Activated naive CD4-positive, alpha-beta T cell treated with anti-CD3 and anti-CD28 coated beads, Interleukin-2, amount 50 U/mL, for 72 hours (primary cell): Measurements from ENCODE around the gene ENPP7. TPM values are rescaled to one million over a fixed set of nuclear protein-coding genes. Genes with fewer than 3 reads are reported as not detected.
A peak's percentile ranks its signal among the peaks of the same experiment; 100 is the strongest.
"Not testable (repeated sequence)": the region's sequence is repeated elsewhere in the genome, so short reads cannot be mapped to it uniquely, and the experiment has no call there.

Experiments
- ATAC-seq, 2 donors: fragments of 150-1000 bp; cut with Tn5 transposase; 2 replicates each; pipeline ENCODE4 v1.10.0; 2021; ENCODE audit warnings: mild to moderate bottlenecking in 2 of 2, moderate library complexity in 2 of 2
- DNase-seq, 2 donors: peaks; one replicate each; pipeline ENCODE4 v3.0.0; 2021 to 2022; ENCODE audit warnings: low spot score in 2 of 2
- H3K27ac Mint-ChIP-seq, 2 donors: one replicate each; pipeline ENCODE4 v1.8.0; 2022; ENCODE audit warnings: mild to moderate bottlenecking in 2 of 2, mixed read lengths in 2 of 2
- H3K36me3 Mint-ChIP-seq, 2 donors: one replicate each; pipeline ENCODE4 v1.8.0; 2022; ENCODE audit warnings: mixed read lengths in 2 of 2
- H3K9me3 Mint-ChIP-seq, 2 donors: one replicate each; pipeline ENCODE4 v1.8.0; 2022; ENCODE audit warnings: mixed read lengths in 2 of 2
- total RNA-seq, 2 donors: library from RNA; stranded (reverse); gene quantifications; one replicate each; pipeline ENCODE4 v1.2.3, GENCODE V29; 2022

Gene ENPP7
- total RNA-seq, 2 donors from 2014 or later = 0.23 TPM; not detected in 1

DNA sequence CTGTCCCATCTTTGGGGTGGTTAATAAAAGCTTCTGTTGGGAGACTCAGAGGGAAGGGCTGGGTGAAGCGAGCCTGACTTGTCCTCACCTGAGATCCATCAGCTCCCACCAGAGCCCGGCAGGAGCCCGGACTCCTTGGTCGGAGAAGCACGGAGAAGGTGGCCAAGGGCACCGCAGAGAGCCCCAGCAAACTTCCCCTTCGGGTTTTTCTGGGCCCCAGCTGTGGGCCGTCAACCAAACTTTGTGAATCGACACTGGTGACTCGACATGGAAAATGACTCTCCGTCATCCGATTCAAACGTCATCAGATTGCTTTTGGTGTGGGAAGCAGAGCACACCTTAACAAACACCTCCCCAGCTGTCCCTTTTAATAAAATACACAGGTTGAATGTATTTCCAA, 21.4 kb downstream of the ENPP7 start:
- H3K36me3 Mint-ChIP-seq = peaks cover 0 to under 1% of the 10 kb centered on the region in 2 donors
- no peak overlapping the region for H3K27ac Mint-ChIP-seq
- DNase-seq (no peak), ATAC-seq (peak in 1 of 2 donors; percentile 34)
- H3K9me3 Mint-ChIP-seq = no peaks in the 10 kb centered on the region

GRCh38 chr17:79754370-79754769, 23.6 kb downstream of the ENPP7 start:
- no peaks in the 10 kb centered on the region for H3K36me3 Mint-ChIP-seq
- H3K27ac Mint-ChIP-seq = no peak overlapping the region
- ATAC-seq (no peak), DNase-seq (no peak)
- H3K9me3 Mint-ChIP-seq = no peaks in the 10 kb centered on the region

DNA sequence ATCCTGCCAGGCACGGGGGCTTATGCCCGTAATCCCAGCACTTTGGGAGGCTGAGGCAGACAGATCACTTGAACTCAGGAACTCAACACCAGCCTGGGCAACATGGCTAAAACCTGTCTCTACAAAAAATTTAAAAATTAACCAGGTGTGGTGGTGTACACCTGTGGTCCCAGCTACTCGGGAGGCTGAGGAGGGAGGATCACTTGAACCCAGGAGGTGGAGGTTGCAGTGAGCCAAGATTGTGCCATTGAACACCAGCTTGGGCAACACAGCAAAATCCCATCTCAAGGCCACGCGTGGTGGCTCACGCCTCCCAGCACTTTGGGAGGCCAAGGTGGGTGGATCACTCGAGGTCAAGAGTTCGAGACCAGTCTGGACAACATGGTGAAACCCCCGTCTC, 24.2 kb downstream of the ENPP7 start:
- H3K9me3 Mint-ChIP-seq, H3K27ac Mint-ChIP-seq, H3K36me3 Mint-ChIP-seq, DNase-seq, ATAC-seq: not testable (repeated sequence)

- H3K27ac Mint-ChIP-seq = no peak overlapping the region
- H3K9me3 Mint-ChIP-seq = no peaks in the 10 kb centered on the region
These were observed 24.8 kb downstream of the ENPP7 start for GRCh38 chr17:79755591-79755990.

GRCh38 chr17:79757140-79757745, 26.5 kb downstream of the ENPP7 start:
- no peak for DNase-seq
- Mint-ChIP-seq H3K27ac (no peak overlapping the region), H3K36me3 (no peaks in the 10 kb centered on the region), H3K9me3 (no peaks in the 10 kb centered on the region)
- no peak for ATAC-seq

More at GRCh38 chr17:79755591-79755990, 24.8 kb downstream of the ENPP7 start:
- no peaks in the 10 kb centered on the region for H3K36me3 Mint-ChIP-seq
- ATAC-seq = no peak
- no peak for DNase-seq

- no peak for ATAC-seq
- Mint-ChIP-seq H3K27ac (no peak overlapping the region), H3K9me3 (no peaks in the 10 kb centered on the region), H3K36me3 (no peaks in the 10 kb centered on the region)
- no peak for DNase-seq
These were observed 27.5 kb downstream of the ENPP7 start for GRCh38 chr17:79758271-79758670.

DNA sequence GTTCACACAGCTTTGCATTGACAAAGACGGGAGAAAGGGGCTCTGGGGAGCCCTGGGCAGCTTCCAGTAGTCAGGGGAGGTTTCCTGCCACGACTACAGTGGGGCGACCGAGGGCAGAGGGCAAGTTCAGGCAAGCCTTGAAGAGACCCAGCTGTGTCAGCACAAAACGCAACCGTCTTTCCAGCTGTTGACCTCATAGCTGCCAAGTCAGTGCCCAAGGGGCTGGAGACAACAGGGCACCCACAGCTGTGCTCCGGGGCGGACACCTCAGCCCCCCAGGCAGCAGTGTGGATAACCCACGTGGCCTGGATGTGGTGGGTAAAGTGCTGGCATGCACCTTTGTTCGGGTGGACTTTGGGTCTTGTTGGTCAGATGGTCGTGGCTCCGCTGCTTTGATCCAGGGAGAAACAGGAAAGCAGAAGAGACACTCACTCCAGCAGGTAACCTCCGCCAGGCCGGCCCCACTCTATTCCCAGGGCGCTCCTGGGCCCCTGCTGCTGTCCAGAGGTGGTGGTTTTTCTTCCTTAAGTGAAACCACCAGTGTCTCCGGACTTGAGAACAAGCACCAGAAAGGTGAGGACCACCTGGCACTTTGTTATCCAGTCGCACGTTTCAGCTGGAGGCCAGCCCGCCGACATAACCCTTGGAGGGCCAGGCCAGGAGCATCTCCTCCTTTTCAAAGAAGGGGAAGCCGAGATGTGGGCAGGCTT, 29.6 kb downstream of the ENPP7 start:
- peak overlapping the region in 1 of 2 donors; percentile 65 for H3K27ac Mint-ChIP-seq
- no peak for DNase-seq
- no peaks in the 10 kb centered on the region for H3K9me3 Mint-ChIP-seq
- no peaks in the 10 kb centered on the region for H3K36me3 Mint-ChIP-seq
- no peak for ATAC-seq

- ATAC-seq (no peak), DNase-seq (no peak)
- Mint-ChIP-seq H3K36me3 (no peaks in the 10 kb centered on the region), H3K9me3 (no peaks in the 10 kb centered on the region), H3K27ac (no peak overlapping the region)
These were observed 31.3 kb downstream of the ENPP7 start for GRCh38 chr17:79761894-79762589.

- H3K9me3 Mint-ChIP-seq = no peaks in the 10 kb centered on the region
- H3K27ac Mint-ChIP-seq = no peak overlapping the region
- DNase-seq (no peak), ATAC-seq (no peak)
- H3K36me3 Mint-ChIP-seq = no peaks in the 10 kb centered on the region
These were observed 35.0 kb downstream of the ENPP7 start for GRCh38 chr17:79765708-79766107.

DNA sequence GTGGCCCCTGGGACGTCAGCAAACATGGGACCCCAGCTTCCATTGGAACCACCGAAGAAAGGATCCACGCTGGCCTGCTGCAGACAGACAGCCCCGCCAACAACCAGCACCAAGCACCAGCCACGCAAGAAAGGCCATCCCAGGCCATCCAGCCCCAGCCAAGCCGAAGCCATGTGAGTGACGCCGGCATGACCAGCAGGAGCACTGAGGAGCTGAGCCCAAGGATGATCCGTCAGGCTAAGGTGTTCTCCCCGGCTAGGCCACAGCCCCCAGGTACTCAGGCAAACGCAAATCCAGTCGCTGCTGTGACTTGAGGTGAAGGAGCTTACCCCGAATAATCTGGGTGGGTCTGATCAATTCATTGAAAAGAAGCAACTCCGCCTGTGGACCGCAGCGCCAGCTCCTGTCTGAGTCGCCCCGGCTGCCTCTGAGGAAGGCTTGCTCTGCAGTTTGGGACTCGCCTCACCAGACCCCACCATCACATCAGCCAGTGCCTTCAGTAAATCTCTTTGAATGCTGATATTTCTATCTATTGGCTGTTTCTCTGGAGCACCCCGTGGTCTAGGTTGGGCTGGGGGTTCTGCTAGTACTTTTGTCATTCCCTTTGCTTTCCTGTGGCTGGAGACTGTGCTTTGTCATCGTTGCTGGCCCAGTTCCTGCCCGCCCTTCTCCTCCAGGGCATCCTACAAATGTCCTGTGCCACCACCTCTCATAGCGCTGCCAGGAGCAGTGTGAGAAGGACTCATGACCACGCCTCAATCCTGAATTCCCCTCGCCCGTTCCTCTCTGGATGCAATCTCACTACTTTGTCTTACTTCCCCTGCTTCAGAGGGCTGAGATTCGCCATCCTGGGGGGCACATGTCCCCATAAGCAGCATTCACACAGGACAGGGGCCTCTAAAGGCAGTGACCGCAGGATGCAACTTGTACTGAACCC, 39.1 kb downstream of the ENPP7 start:
- DNase-seq = no peak
- Mint-ChIP-seq H3K27ac (no peak overlapping the region), H3K9me3 (no peaks in the 10 kb centered on the region), H3K36me3 (no peaks in the 10 kb centered on the region)
- no peak for ATAC-seq

DNA sequence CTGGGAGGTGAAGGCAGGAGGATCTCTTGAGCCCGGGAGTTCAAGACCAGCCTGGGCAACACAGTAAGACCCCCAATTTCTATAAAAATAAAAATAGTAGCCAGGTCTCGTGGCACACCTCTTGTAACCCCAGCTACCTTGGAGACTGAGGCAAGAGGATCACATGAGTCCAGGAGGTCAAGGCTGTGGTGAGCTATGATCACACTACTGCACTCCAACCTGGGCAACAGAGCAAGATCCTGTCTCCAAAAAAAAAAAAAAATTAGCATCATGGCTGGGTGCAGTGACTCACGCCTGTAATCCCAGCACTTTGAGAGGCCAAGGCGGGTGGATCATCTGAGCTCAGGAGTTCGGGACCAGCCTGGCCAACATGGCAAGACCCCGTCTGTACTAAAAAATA, 40.5 kb downstream of the ENPP7 start:
- no peaks in the 10 kb centered on the region for H3K36me3 Mint-ChIP-seq
- ATAC-seq = no peak
- no peak overlapping the region for H3K27ac Mint-ChIP-seq

DNA sequence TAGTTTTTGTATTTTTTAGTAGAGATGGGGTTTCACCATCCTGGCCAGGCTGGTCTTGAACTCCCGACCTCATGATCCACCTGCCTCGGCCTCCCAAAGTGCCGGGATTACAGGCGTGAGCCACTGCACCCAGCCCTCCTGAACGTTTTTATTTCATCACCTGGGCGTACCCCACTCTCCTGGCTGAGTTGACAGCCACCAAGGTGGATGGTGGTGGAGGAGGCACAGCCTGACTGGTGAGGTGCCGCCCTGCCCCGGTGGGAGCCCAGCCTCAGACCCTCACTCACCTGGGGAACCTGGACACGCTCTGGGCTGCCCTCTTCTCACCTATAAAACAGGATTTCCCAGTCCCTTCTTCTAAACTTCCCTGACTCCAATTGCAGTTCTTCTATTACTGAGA, 42.0 kb downstream of the ENPP7 start:
- not testable (repeated sequence) for H3K27ac Mint-ChIP-seq, H3K36me3 Mint-ChIP-seq, H3K9me3 Mint-ChIP-seq, DNase-seq, ATAC-seq

More for the DNA sequence above, 40.5 kb downstream of the ENPP7 start:
- no peak for DNase-seq
- H3K9me3 Mint-ChIP-seq = no peaks in the 10 kb centered on the region

DNA sequence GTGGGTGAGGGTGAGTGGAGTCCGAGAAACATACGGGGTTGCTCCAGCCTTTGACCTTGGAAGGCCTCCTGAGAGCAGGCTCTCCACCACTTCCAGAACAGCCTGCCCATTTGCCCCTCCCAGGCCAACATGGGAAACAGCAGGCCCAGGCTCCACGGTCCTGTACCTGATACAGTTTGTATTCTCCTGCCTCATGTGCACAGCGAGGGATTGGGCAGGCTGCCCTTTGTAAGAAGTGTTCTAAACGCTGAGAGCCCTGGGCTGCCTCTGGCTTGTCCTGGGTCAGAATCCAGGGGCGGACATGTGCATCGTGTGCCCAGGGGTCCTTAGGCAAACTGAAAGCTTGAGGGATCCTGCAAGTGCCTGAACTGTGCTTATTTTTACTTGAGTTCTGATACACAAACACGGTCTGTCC, 43.8 kb downstream of the ENPP7 start:
- DNase-seq = no peak
- no peaks in the 10 kb centered on the region for H3K9me3 Mint-ChIP-seq
- H3K27ac Mint-ChIP-seq = no peak overlapping the region
- peaks cover 5 to 6% of the 10 kb centered on the region in 2 donors for H3K36me3 Mint-ChIP-seq
- no peak for ATAC-seq

DNA sequence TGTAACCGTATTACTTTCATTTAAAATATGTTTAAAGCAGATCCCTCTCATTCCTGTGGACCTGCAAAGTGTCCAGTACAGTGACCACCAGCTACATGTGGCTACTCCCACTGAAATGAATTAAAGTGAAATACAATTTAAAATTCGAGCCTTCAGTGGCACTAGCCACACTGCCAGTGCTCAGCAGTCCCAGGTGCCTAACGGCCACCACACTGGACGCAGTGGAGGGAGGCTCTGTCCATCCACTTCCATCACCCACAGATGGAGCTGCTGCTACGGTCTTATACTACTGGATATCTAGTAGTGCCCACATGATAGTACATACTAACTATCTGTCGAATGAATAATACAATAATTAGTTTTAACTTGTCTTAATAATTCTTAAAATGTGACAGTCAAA, 44.9 kb downstream of the ENPP7 start:
- no peak for DNase-seq
- no peak overlapping the region for H3K27ac Mint-ChIP-seq
- no peak for ATAC-seq
- H3K36me3 Mint-ChIP-seq = peaks cover 5 to 6% of the 10 kb centered on the region in 2 donors
- no peaks in the 10 kb centered on the region for H3K9me3 Mint-ChIP-seq

- no peak for ATAC-seq
- Mint-ChIP-seq H3K36me3 (peaks cover 5 to 6% of the 10 kb centered on the region in 2 donors), H3K9me3 (no peaks in the 10 kb centered on the region), H3K27ac (no peak overlapping the region)
- no peak for DNase-seq
These were observed 45.8 kb downstream of the ENPP7 start for GRCh38 chr17:79776376-79777119.
